Measurements from ENCODE around the gene PTPN13. TPM values are rescaled to one million over a fixed set of nuclear protein-coding genes. Genes with fewer than 3 reads are reported as not detected.
A peak's percentile ranks its signal among the peaks of the same experiment; 100 is the strongest.

Gene PTPN13
- total RNA-seq, 1 donor from 2014 or later: 41.3 TPM

- Histone ChIP-seq H3K27me3 (ENCODE audit: control insufficient read depth, insufficient read depth, low read length) (no peaks in the 10 kb centered on the region), H3K36me3 (ENCODE audit: control insufficient read depth, insufficient read depth, low read length) (no peaks in the 10 kb centered on the region), H3K4me3 (ENCODE audit: low read depth, low read length) (no peak overlapping the region)
- FAIRE-seq (no peak), DNase-seq (ENCODE audit: low read depth) (no peak)
- TF ChIP-seq CTCF (IDR thresholded peaks at IDR 0.05; ENCODE audit: insufficient read depth, low read length, severe bottlenecking): no peak
These were observed 246.7 kb downstream of the PTPN13 start for GRCh38 chr4:86840858-86841257.

DNA sequence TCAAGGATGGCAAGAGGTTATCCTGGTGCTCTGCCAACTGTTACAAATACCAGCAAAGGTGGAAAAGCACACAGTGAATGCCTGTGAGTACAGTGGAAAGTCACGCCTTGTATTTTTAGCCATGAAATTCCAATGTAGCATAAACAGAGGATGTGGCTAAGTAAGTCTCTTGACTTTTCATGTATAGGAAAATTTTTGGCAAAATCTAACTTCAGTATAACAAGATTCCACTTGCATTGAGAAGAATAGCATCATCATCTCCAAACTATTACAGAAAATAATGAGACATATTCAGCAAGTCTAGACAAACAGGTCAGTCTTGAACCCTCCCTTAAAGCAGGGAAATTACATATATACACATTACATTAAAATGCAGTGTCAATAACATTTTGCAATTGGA lies 247.2 kb downstream of the PTPN13 start:
- FAIRE-seq: no peak
- Histone ChIP-seq H3K4me3 (ENCODE audit: low read depth, low read length) (no peak overlapping the region), H3K27me3 (ENCODE audit: control insufficient read depth, insufficient read depth, low read length) (no peaks in the 10 kb centered on the region), H3K36me3 (ENCODE audit: control insufficient read depth, insufficient read depth, low read length) (no peaks in the 10 kb centered on the region)
- peak; percentile 99 for DNase-seq (ENCODE audit: low read depth)
- TF ChIP-seq CTCF (IDR thresholded peaks at IDR 0.05; ENCODE audit: insufficient read depth, low read length, severe bottlenecking): no peak

GRCh38 chr4:86845593-86845992 lies 251.5 kb downstream of the PTPN13 start:
- Histone ChIP-seq H3K36me3 (ENCODE audit: control insufficient read depth, insufficient read depth, low read length) (no peaks in the 10 kb centered on the region), H3K27me3 (ENCODE audit: control insufficient read depth, insufficient read depth, low read length) (no peaks in the 10 kb centered on the region), H3K4me3 (ENCODE audit: low read depth, low read length) (no peak overlapping the region)
- TF ChIP-seq CTCF (IDR thresholded peaks at IDR 0.05; ENCODE audit: insufficient read depth, low read length, severe bottlenecking): no peak
- FAIRE-seq: peak; percentile 100
- DNase-seq (ENCODE audit: low read depth): peak; percentile 99

GRCh38 chr4:86846921-86847320 lies 252.8 kb downstream of the PTPN13 start:
- H3K4me3 ChIP-seq (ENCODE audit: low read depth, low read length): no peak overlapping the region

GRCh38 chr4:86847571-86847970 lies 253.5 kb downstream of the PTPN13 start:
- H3K36me3 ChIP-seq (ENCODE audit: control insufficient read depth, insufficient read depth, low read length): no peaks in the 10 kb centered on the region
- no peaks in the 10 kb centered on the region for H3K27me3 ChIP-seq (ENCODE audit: control insufficient read depth, insufficient read depth, low read length)
- peak; percentile 54 for DNase-seq (ENCODE audit: low read depth)
- H3K4me3 ChIP-seq (ENCODE audit: low read depth, low read length): no peak overlapping the region
- TF ChIP-seq CTCF (IDR thresholded peaks at IDR 0.05; ENCODE audit: insufficient read depth, low read length, severe bottlenecking): no peak
- FAIRE-seq: no peak

More at GRCh38 chr4:86846921-86847320, 252.8 kb downstream of the PTPN13 start:
- no peak for DNase-seq (ENCODE audit: low read depth)
- Histone ChIP-seq H3K36me3 (ENCODE audit: control insufficient read depth, insufficient read depth, low read length) (no peaks in the 10 kb centered on the region), H3K27me3 (ENCODE audit: control insufficient read depth, insufficient read depth, low read length) (no peaks in the 10 kb centered on the region)
- TF ChIP-seq CTCF (IDR thresholded peaks at IDR 0.05; ENCODE audit: insufficient read depth, low read length, severe bottlenecking): no peak
- no peak for FAIRE-seq

DNA sequence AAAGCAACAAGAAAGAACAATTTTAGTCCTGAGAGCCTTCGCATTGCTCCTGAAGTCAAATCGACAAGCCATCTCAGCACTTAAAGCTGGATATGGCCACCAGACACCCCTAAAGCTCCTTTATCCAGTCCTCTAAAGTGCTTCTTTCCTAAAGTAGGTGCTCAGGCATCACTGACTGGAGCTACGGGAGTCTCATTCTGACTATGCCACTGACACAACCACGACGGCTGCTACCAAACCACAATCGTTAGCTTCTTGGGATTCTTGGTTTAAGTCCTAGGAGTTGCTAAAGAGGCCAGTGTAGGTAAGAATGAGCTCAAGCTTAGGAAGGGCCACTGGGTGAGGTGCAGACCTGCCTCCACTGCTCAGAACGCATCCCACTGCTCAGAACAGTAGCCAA lies 254.0 kb downstream of the PTPN13 start:
- no peak for TF ChIP-seq CTCF (IDR thresholded peaks at IDR 0.05; ENCODE audit: insufficient read depth, low read length, severe bottlenecking)
- DNase-seq (ENCODE audit: low read depth) (no peak), FAIRE-seq (no peak)
- Histone ChIP-seq H3K36me3 (ENCODE audit: control insufficient read depth, insufficient read depth, low read length) (no peaks in the 10 kb centered on the region), H3K4me3 (ENCODE audit: low read depth, low read length) (no peak overlapping the region), H3K27me3 (ENCODE audit: control insufficient read depth, insufficient read depth, low read length) (no peaks in the 10 kb centered on the region)

Data from bronchial epithelial cell (primary cell).